Neural cell (in vitro differentiated cells): ENCODE measurements around the gene MIEF1.

Experiments used
- CTCF ChIP-seq: fragments of 450-650 bp; IDR thresholded peaks from 2 replicates; pipeline ENCODE4 v1.5.1; 2014; ENCODE audit warnings: antibody characterized with exemption, mild to moderate bottlenecking, moderate library complexity; ENCODE audit not compliant: poor library complexity, severe bottlenecking
- RAD21 ChIP-seq: fragments of 450-650 bp; conservative IDR thresholded peaks from 2 replicates; pipeline ENCODE4 v1.6.1; 2014; ENCODE audit warnings: antibody characterized with exemption, mild to moderate bottlenecking, moderate library complexity
- TAF1 ChIP-seq: IDR thresholded peaks from 2 replicates; pipeline ENCODE4 v1.6.1; 2012; ENCODE audit warnings: low read depth

GRCh38 chr22:39528681-39529486 lies 26.8 kb downstream of the MIEF1 start:
- TF ChIP-seq CTCF (peak; percentile 99), RAD21 (peak; percentile 94), TAF1 (no peak)
